C4-2B (cell line): ENCODE results near the gene PDGFRB.

Experiments used
- H3K27ac ChIP-seq: fragments of 450-650 bp; 2 replicates; pipeline ENCODE4 v1.5.1; 2017
- ZFX ChIP-seq: fragments of 450-650 bp; IDR thresholded peaks from 2 replicates; pipeline ENCODE4 v1.6.1; 2017
- TF ChIP-seq, protein P1 (sequence below): fragments of 450-650 bp; conservative IDR thresholded peaks from 2 replicates; pipeline ENCODE4 v1.5.1; 2017; ENCODE audit warnings: mild to moderate bottlenecking

Gene PDGFRB

DNA sequence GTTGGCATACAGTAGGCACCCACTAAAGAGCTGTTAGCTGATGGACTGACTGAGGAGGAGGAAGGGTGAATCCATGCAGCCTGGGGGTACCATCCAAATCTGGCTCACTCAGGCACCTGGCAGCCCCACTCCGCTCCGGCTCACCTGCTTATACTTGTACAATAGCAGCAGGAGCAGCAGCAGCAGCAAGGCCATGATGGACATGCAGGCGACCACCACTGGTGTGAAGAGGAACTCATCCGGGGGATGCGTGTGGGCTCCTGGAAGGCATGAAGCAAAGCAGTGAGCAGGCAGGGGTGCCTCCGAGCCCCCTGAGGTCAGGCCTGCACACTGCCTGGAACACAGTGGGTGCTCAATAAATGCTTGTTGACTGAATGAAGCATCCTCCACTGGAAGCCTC is 87.6 kb downstream of the PDGFRB start:
- TF ChIP-seq, protein P1, sequence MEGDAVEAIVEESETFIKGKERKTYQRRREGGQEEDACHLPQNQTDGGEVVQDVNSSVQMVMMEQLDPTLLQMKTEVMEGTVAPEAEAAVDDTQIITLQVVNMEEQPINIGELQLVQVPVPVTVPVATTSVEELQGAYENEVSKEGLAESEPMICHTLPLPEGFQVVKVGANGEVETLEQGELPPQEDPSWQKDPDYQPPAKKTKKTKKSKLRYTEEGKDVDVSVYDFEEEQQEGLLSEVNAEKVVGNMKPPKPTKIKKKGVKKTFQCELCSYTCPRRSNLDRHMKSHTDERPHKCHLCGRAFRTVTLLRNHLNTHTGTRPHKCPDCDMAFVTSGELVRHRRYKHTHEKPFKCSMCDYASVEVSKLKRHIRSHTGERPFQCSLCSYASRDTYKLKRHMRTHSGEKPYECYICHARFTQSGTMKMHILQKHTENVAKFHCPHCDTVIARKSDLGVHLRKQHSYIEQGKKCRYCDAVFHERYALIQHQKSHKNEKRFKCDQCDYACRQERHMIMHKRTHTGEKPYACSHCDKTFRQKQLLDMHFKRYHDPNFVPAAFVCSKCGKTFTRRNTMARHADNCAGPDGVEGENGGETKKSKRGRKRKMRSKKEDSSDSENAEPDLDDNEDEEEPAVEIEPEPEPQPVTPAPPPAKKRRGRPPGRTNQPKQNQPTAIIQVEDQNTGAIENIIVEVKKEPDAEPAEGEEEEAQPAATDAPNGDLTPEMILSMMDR = no peak
- TF ChIP-seq ZFX = no peak
- no peak overlapping the region for H3K27ac ChIP-seq

DNA sequence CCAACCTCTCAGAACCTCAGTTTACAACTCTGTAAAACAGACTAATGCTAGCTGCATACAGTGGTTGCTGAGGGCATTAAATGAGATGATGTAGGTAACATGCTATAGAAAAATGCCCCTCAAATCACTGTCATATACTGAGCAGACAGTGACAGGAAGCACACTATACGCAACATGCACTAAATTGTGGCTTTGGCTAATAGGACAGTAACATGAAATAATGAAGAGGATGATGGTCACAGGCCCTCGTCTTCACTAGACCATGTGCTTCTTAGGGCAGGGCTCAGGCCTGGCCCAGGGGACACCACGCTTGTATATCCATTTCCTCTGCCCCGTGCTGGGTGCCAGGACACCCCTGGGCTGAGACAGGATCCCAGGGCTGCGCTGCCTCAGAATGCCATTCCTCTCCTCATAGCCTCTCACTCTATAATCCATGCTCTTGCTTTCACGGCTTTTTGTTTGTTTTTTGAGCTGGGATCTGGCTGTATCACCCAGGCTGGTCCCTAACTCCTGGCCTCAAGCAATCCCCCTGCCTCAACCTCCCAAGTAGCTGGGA is 88.2 kb downstream of the PDGFRB start:
- no peak for TF ChIP-seq ZFX
- TF ChIP-seq, protein P1 = no peak
- H3K27ac ChIP-seq = no peak overlapping the region

DNA sequence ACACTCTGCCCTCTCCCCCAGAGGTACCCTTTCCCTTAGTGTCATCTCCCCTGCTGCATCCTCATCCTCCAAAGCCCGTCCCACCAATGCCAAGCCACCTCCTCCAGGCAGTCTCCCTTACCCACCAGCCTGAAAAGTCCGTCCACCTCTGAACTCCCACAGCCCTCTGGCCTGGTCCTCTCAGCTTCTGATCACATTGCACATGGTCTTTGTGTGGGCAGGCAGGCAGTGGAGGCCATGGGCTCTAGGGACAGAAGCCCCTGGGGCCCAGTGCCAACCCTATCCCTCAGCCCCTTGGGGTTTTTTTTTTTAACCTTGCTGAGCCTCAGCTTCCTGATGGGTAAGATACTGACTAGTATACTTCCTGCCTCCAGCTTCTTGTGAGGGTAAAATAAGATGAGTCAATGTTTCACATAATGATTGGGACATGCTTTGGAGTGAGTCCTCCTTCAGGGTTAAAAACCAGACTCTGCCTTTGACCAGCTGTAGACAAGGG is 88.7 kb downstream of the PDGFRB start:
- H3K27ac ChIP-seq = no peak overlapping the region
- TF ChIP-seq, protein P1 = no peak
- TF ChIP-seq ZFX = no peak

DNA sequence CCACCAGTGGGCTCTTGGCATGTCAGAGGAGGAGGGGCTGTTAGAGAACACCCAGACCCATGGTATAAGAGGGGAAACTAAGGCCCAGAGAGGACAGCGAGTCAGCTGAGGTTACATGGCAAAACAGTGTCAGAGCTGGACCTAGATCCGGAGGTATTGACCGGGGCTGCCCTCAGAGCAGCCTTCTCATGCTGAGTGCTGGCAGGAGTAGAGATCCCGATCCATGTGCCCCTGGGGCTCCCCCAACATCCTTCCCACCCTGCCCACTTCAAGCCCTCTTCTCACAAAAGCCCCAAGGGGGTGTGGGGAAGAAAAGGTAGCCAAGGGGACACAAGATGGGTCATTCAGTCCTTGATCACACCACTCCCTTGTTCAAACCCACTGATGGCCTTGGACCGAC is 89.2 kb downstream of the PDGFRB start:
- TF ChIP-seq, protein P1 = no peak
- no peak for TF ChIP-seq ZFX
- no peak overlapping the region for H3K27ac ChIP-seq

DNA sequence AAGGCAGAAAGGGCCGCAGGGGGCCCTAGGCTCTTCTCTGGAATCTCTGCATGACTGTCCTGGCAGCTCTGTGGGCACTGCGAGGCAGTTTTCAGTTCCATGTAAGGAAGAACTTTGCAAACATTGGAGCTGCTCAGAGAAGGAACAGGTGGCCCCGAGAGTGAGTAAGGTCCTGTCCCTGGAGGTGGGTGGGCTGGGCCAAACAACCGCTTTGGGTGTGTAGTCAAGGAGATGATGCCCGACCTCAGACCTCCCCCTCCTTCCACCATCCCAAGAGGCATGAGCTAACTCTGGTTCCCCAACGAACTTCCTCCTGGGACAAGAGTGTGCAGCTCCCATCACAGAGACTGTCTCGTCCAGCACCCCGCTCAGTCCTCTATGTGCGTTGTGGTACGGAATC is 89.8 kb downstream of the PDGFRB start:
- H3K27ac ChIP-seq = no peak overlapping the region
- TF ChIP-seq ZFX = no peak
- TF ChIP-seq, protein P1 = no peak

DNA sequence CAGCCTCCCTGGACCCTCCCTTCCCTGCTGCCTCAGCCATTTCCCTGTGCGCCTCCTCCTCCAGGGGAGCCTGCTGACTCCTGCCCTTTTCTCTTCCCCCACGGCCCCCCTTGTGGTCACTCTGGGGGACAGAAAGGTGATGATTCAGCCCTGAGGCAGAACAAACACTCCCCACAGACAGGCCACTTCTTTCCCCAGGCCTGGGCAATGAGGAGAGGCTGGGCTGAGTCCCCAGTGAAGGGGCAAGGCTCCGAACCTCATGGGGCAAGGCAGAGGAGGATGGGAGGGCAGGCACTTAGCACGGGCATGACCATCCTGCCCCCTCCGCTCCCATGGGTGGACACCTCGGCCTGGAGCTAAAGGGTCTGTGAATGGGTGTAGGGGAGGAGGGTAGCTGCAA is 90.3 kb downstream of the PDGFRB start:
- no peak overlapping the region for H3K27ac ChIP-seq
- TF ChIP-seq ZFX = no peak
- TF ChIP-seq, protein P1 = no peak

DNA sequence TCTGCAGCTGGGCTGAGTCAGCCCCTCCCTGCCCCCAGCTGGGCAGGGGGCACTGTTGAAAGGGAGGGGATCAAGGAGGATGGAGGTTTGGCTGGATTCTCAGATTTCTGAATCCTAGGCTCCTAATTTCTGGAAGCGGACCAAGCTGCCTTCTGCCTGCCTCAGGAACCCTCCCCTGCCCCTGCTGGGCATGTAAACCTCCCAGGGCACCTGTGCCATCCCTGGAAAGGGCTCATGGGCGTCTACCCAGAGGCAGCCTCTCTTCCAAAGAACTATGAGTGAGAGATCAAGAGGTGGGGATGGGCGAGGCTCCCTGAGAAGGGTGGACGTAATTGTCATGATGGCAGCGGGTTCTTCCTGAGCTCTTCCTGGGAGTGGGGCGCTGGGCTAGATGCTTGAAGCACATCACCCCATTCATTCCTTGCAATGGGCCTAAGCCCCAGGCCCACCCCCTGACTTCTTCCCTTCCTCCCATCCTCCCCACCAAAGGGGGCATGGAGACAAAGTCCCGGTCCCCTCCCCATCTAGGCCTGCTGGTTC is 90.9 kb downstream of the PDGFRB start:
- TF ChIP-seq ZFX = no peak
- TF ChIP-seq, protein P1 = no peak
- H3K27ac ChIP-seq = no peak overlapping the region
